Measurements from ENCODE around the gene RANGAP1. TPM values are rescaled to one million over a fixed set of nuclear protein-coding genes. Genes with fewer than 3 reads are reported as not detected.

Gene RANGAP1
- total RNA-seq, 4 donors from 2014 or later = 119 to 150 (median 121) TPM

DNA sequence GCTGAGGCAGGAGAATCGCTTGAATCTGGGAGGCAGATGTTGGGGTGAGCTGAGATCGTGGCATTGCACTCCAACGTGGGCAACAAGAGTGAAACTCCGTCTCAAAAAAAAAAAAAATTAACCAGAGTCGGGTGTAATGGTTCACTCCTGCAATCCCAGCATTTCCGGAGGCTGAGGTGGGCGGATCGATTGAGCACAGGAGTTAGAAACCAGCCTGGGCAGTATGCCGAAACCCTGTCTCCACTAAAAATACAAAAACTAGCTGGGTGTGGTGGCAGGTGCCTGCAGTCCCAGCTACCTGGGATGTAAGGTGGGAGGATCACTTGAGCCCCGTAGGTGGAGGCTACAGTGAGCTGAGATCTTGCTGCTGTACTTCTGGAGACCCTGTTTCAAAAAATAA is 1.5 kb downstream of the RANGAP1 start:
- H3K4me3 ChIP-seq (ENCODE audit: low read depth, poor library complexity, severe bottlenecking) = no peak overlapping the region
- DNase-seq (ENCODE audit: low spot score in 2 of 2) = no peak

DNA sequence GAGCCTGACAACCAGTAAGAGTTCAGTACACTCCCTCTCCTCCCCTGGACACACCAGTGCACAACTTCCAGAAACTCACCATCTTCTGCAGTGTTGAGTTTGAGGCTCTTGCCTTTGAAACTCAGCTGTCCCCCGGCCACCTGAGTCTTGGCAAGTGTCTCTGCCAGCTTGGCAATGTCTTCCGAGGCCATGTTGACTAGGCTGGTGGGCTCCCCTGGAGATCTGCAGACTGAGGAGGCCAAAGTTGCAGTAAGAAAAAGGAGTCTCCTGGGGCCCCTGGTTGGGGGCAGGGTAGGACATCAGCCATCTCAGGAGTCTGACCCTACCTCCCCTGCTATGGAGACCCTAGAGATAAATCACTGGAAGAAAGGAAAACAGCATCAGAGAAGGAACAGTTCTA is 5.1 kb downstream of the RANGAP1 start:
- intact Hi-C loops (cut with DNase I; ENCODE audit: low total_unique reads) = no loop called here
- 67 to 76% methylated on average over 2 of the region's 2 CpGs for WGBS, 2 donors
- TF ChIP-seq, protein P1, sequence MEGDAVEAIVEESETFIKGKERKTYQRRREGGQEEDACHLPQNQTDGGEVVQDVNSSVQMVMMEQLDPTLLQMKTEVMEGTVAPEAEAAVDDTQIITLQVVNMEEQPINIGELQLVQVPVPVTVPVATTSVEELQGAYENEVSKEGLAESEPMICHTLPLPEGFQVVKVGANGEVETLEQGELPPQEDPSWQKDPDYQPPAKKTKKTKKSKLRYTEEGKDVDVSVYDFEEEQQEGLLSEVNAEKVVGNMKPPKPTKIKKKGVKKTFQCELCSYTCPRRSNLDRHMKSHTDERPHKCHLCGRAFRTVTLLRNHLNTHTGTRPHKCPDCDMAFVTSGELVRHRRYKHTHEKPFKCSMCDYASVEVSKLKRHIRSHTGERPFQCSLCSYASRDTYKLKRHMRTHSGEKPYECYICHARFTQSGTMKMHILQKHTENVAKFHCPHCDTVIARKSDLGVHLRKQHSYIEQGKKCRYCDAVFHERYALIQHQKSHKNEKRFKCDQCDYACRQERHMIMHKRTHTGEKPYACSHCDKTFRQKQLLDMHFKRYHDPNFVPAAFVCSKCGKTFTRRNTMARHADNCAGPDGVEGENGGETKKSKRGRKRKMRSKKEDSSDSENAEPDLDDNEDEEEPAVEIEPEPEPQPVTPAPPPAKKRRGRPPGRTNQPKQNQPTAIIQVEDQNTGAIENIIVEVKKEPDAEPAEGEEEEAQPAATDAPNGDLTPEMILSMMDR (IDR thresholded peaks at IDR 0.05) = no peak
- TF ChIP-seq POLR2A (IDR thresholded peaks at IDR 0.05) = no peak
- no peak overlapping the region for H3K4me3 ChIP-seq (ENCODE audit: low read depth, poor library complexity, severe bottlenecking)
- no peak for DNase-seq (ENCODE audit: low spot score in 2 of 2)

More for the DNA sequence above, 1.5 kb downstream of the RANGAP1 start:
- intact Hi-C loops (cut with DNase I; ENCODE audit: low total_unique reads) = no loop called here
- TF ChIP-seq POLR2A (IDR thresholded peaks at IDR 0.05) = no peak
- TF ChIP-seq, protein P1 (IDR thresholded peaks at IDR 0.05) = no peak
- WGBS, 2 donors = 53 to 61% methylated on average over 10 of the region's 10 CpGs

DNA sequence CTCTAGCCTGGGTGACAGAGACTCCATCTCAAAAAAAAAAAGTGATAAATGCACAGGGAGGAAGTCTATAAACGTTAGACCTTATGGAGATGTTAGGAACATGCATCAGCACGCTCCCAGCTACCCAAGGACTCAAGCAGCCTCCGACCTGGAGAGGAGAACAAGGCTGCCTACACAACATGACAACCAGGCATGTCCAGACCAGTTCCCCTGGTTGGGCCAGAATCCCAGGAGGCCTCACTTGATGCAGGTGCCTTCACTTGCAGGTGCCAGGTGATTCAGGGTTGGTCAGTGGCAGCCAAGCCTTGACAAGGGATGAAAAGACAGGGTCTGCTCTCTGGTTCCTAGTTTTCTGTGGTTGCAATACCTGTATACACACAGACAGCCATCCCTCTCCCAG is 5.9 kb downstream of the RANGAP1 start:
- H3K4me3 ChIP-seq (ENCODE audit: low read depth, poor library complexity, severe bottlenecking) = no peak overlapping the region
- WGBS, 2 donors = 45 to 47% methylated on average over 3 of the region's 3 CpGs
- TF ChIP-seq, protein P1 (IDR thresholded peaks at IDR 0.05) = no peak
- TF ChIP-seq POLR2A (IDR thresholded peaks at IDR 0.05) = no peak
- intact Hi-C loops (cut with DNase I; ENCODE audit: low total_unique reads) = no loop called here
- DNase-seq (ENCODE audit: low spot score in 2 of 2) = peak in 1 of 2 donors; percentile 69

DNA sequence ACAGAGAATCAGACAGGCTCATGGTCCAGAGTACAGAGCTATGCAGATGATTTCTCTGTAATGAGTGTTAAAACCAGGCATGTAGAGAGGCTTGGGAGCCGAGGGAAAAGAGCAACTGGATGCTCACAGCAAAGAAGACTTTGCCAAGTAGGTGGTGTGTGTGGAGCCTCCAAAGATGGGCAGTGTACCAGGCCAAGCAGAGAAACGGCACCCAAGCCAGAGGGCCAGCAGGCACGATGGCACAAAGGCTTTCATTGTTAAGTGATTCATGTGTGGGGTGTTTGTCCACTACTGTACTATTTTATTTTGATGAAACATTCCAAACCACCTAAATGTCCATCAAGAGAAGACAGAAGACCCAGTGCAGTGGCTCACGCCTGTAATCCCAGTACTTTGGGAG is 11.1 kb downstream of the RANGAP1 start:
- TF ChIP-seq POLR2A (IDR thresholded peaks at IDR 0.05) = no peak
- TF ChIP-seq, protein P1 (IDR thresholded peaks at IDR 0.05) = no peak
- WGBS, 2 donors = 62 to 64% methylated on average over 4 of the region's 4 CpGs
- intact Hi-C loops (cut with DNase I; ENCODE audit: low total_unique reads) = no loop called here

DNA sequence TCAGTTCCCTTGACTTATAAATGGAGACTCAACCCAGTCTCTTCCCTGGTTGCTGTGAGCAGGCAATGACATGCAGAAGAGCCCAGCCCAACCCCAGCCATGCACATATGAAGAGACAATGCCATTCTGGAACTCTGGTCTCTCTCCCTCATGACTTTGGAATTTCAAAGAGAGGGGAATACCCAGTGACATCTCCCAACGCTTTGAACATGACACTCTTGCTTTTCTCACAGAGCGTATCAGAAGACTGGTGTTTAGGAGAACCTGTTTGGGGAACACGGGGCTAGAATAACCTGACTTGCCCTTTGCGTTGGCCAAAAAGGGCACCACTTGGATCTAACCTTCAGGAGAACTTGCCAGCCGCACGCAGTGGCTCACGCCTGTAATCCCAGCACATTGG is 12.9 kb downstream of the RANGAP1 start:
- intact Hi-C loops (cut with DNase I; ENCODE audit: low total_unique reads) = no loop called here
- WGBS, 2 donors = 51 to 65% methylated on average over 7 of the region's 7 CpGs
- H3K4me3 ChIP-seq (ENCODE audit: low read depth, poor library complexity, severe bottlenecking) = no peak overlapping the region
- TF ChIP-seq, protein P1 (IDR thresholded peaks at IDR 0.05) = no peak
- no peak for TF ChIP-seq POLR2A (IDR thresholded peaks at IDR 0.05)
- no peak for DNase-seq (ENCODE audit: low spot score in 2 of 2)

More for the DNA sequence above, 11.1 kb downstream of the RANGAP1 start:
- no peak for DNase-seq (ENCODE audit: low spot score in 2 of 2)
- H3K4me3 ChIP-seq (ENCODE audit: low read depth, poor library complexity, severe bottlenecking) = no peak overlapping the region

DNA sequence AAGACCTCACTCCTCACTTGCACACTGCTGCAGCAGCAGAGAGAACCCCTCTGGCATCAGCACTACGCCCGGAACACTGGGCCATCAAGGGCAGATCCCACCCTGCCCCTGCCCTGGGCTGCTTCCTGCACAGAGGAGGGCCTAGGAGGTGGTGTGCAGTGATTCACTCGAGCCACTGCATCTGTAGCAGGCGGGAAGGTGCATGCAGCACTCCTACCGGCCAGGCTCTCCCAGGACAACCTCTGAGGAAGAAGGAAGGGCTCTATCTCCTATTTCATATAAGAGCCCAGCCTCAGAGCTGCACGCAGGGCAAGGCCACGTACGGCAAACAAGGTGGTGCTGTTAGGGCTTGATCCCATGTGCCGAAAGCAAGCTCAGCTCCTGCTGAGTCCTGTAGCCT is 14.2 kb downstream of the RANGAP1 start:
- intact Hi-C loops (cut with DNase I; ENCODE audit: low total_unique reads) = no loop called here
- DNase-seq (ENCODE audit: low spot score in 2 of 2) = no peak
- 40 to 68% methylated on average over 6 to 9 of the region's 9 CpGs for WGBS, 2 donors
- TF ChIP-seq, protein P1 (IDR thresholded peaks at IDR 0.05) = no peak
- TF ChIP-seq POLR2A (IDR thresholded peaks at IDR 0.05) = no peak
- no peak overlapping the region for H3K4me3 ChIP-seq (ENCODE audit: low read depth, poor library complexity, severe bottlenecking)

Data from lower leg skin (tissue), 4 donors.